ENCODE measurements around the gene DDAH1.

DNA sequence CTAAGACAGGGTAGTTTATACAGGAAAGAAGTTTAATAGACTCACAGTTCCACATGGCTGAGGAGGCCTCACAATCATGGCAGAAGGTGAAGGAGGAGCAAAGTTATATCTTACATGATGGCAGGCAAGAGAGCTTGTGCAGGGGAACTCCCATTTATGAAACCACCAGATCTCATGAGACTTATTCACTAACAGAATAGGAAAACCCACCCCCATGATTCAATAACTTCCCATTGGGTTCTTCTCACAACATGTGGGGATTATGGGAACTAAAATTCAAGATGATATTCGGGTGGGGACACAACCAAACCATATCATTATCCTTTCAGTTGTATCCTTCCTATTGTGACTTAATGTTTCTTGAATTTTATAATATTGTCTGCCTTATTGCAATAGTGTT lies 13.4 kb upstream of the DDAH1 start:
- TF ChIP-seq CTCF (IDR thresholded peaks at IDR 0.05) (no peak), POLR2A (IDR thresholded peaks at IDR 0.05) (no peak)

All from ovary (tissue), 3 donors.